Measurements from ENCODE around the gene LRRC71.

Gene LRRC71

GRCh38 chr1:156931211-156931952 lies 10.9 kb downstream of the LRRC71 start:
- peak; percentile 42 for DNase-seq (ENCODE audit: low read depth)
- H3K4me3 ChIP-seq (ENCODE audit: control insufficient read depth, low read depth, low read length), result no peak overlapping the region
- no peak for TF ChIP-seq CTCF (conservative IDR thresholded peaks at IDR 0.05; ENCODE audit: control insufficient read depth, insufficient read depth, low read depth, low read length)

- no peak overlapping the region for H3K4me3 ChIP-seq (ENCODE audit: control insufficient read depth, low read depth, low read length)
- TF ChIP-seq CTCF (conservative IDR thresholded peaks at IDR 0.05; ENCODE audit: control insufficient read depth, insufficient read depth, low read depth, low read length), result no peak
- no peak for DNase-seq (ENCODE audit: low read depth)
Measured at GRCh38 chr1:156931974-156932710, 11.7 kb downstream of the LRRC71 start.

- DNase-seq (ENCODE audit: low read depth), result no peak
- no peak for TF ChIP-seq CTCF (conservative IDR thresholded peaks at IDR 0.05; ENCODE audit: control insufficient read depth, insufficient read depth, low read depth, low read length)
- H3K4me3 ChIP-seq (ENCODE audit: control insufficient read depth, low read depth, low read length), result no peak overlapping the region
Measured at GRCh38 chr1:156933136-156933535, 12.7 kb downstream of the LRRC71 start.

GRCh38 chr1:156935505-156936128 lies 15.2 kb downstream of the LRRC71 start:
- H3K4me3 ChIP-seq (ENCODE audit: control insufficient read depth, low read depth, low read length), result no peak overlapping the region
- no peak for DNase-seq (ENCODE audit: low read depth)
- TF ChIP-seq CTCF (conservative IDR thresholded peaks at IDR 0.05; ENCODE audit: control insufficient read depth, insufficient read depth, low read depth, low read length), result no peak

GRCh38 chr1:156936191-156936590 lies 15.8 kb downstream of the LRRC71 start:
- TF ChIP-seq CTCF (conservative IDR thresholded peaks at IDR 0.05; ENCODE audit: control insufficient read depth, insufficient read depth, low read depth, low read length), result no peak
- no peak overlapping the region for H3K4me3 ChIP-seq (ENCODE audit: control insufficient read depth, low read depth, low read length)
- DNase-seq (ENCODE audit: low read depth), result no peak

- TF ChIP-seq CTCF (conservative IDR thresholded peaks at IDR 0.05; ENCODE audit: control insufficient read depth, insufficient read depth, low read depth, low read length), result no peak
Measured at GRCh38 chr1:156936721-156937220, 16.3 kb downstream of the LRRC71 start.

More at GRCh38 chr1:156936721-156937220, 16.3 kb downstream of the LRRC71 start:
- H3K4me3 ChIP-seq (ENCODE audit: control insufficient read depth, low read depth, low read length), result no peak overlapping the region
- DNase-seq (ENCODE audit: low read depth), result no peak
